K562 (cell line): ENCODE measurements around the gene CTNNB1. TPM values are rescaled to one million over a fixed set of nuclear protein-coding genes. Genes with fewer than 3 reads are reported as not detected.

Experiments used
- polyA plus RNA-seq, 8 experiments: library from polyadenylated mRNA; depleted of rRNA in 4 of 8; stranded (reverse) in 5 of 8; unstranded in 3 of 8; fragments of >200 nt; fragmentation: Nextera tagmentation in 2 of 8; fragmentation: Illumina TruSeq in 1 of 8; extraction: Ambion mirVana in 2 of 8; extraction: Trizol in 1 of 8; gene quantifications; 2 replicates each; pipeline versions ENCODE4 v1.2.1 to v1.2.3, GENCODE V29; 2011 to 2014; ENCODE audit warnings: inconsistent platforms in 1 of 8, missing spikeins in 1 of 8
- small RNA-seq: library from RNA; depleted of rRNA; stranded (forward); fragments of <200 nt; gene quantifications from one replicate; pipeline ENCODE3, GENCODE V24; 2014
- total RNA-seq, 7 experiments: library from RNA; depleted of rRNA in 6 of 7; stranded (reverse); fragments of >200 nt in 6 of 7; fragmentation: Illumina TruSeq in 2 of 7; extraction: Trizol in 2 of 7; gene quantifications; 2 replicates each; pipeline versions ENCODE4 v1.2.1 to v1.2.3, GENCODE V29; 2011 to 2021; ENCODE audit warnings: low replicate concordance in 1 of 7

The CTNNB1 gene
- total and polyA plus RNA-seq, 9 of the 15 experiments (the other 6 are each of a cell fraction or from before 2014, with no cell fraction given) = 44.3 to 193 (median 154) TPM

Small RNA genes within 50 kb of the gene (small RNA-seq; reads per million reads assigned to genes)
- gene MRPS31P1 = not detected
